Mucosa of rectum (tissue), 2 donors: ENCODE results near the gene ADCY5.

Experiments
- H3K27ac ChIP-seq, 2 donors: one replicate each; pipeline ENCODE4 v1.7.0; 2013; ENCODE audit warnings: inconsistent platforms in 2 of 2, low read depth in 2 of 2, low read length in 2 of 2
- H3K27me3 ChIP-seq, 2 donors: one replicate each; pipeline ENCODE4 v1.7.0; 2013; ENCODE audit warnings: low read length in 2 of 2; ENCODE audit not compliant: control insufficient read depth in 2 of 2, insufficient read depth in 2 of 2
- H3K36me3 ChIP-seq, 2 donors: one replicate each; pipeline ENCODE4 v1.7.0; 2013; ENCODE audit warnings: low read length in 2 of 2; ENCODE audit not compliant: control insufficient read depth in 2 of 2, insufficient read depth in 2 of 2
- H3K4me1 ChIP-seq, 2 donors: one replicate each; pipeline ENCODE4 v1.7.0; 2013; ENCODE audit warnings: low read length in 2 of 2, mild to moderate bottlenecking in 1 of 2; ENCODE audit not compliant: control insufficient read depth in 2 of 2, insufficient read depth in 2 of 2
- H3K4me3 ChIP-seq, 2 donors: one replicate each; pipeline ENCODE4 v1.7.0; 2013; ENCODE audit warnings: low read length in 2 of 2
- H3K9ac ChIP-seq, 2 donors: one replicate each; pipeline ENCODE4 v1.7.0; 2013; ENCODE audit warnings: low read length in 2 of 2, low read depth in 1 of 2, mild to moderate bottlenecking in 1 of 2
- H3K9me3 ChIP-seq, 2 donors: one replicate each; pipeline ENCODE4 v1.7.0; 2013; ENCODE audit warnings: low read length in 2 of 2; ENCODE audit not compliant: control insufficient read depth in 2 of 2
- donor health status: healthy.
- donor health status: Normal muscosa, but diverticular disease.

The ADCY5 gene

DNA sequence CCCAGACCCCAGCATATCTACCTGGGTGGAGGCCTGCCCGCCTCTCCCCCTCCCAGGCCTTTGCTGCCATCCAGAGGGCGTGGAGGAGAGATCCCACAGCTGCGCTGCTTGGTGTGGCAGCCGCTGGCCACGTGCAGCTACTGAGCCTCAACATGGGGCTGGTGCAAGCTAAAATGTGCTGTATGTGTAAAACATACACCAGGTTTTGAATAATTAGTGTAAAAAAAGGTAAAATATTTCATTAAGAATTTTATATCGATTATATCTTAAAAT lies 151.3 kb downstream of the ADCY5 start:
- H3K4me1 ChIP-seq, result no peaks in the 10 kb centered on the region
- no peaks in the 10 kb centered on the region for H3K9me3 ChIP-seq
- H3K27ac ChIP-seq, result no peak overlapping the region
- no peak overlapping the region for H3K4me3 ChIP-seq
- H3K27me3 ChIP-seq, result no peaks in the 10 kb centered on the region
- no peaks in the 10 kb centered on the region for H3K36me3 ChIP-seq
- H3K9ac ChIP-seq, result no peak overlapping the region

DNA sequence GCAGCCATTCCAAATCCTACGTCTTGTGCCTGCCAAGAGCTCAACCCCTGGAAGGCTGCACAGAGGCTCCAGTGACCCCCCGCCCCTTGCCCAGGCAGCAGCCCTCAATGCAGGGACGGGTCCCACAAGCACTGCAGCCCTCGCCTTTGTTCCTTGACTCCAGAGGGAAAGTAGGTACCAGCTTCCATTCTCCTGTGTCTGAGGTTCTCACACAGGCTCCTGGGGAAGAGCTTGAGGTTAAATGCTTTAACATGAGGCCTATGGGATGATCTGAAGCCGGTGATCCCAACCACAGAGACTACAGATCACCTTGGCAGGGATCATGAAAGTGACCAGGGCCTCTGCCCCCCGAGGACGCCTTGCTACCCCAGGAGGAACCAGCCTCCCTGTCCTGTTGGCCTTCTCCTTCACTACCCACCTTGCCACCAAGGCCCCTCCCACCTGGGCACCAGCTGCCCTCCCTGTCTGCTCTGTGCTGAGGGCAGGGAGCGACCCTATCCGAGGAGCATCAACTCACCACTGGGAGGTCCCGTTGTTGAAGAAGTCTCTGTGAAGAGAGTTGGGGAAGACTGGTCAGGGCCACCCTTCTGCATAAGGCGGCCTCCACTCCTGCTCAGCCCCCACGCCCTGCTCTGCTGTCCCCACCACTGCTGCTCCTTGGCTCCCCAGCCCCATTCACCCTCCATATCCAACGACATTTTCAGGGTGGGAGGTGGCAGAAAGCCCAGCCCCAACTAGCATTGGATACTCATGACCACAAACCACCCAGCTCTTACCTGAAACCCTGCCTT lies 151.9 kb downstream of the ADCY5 start:
- Histone ChIP-seq H3K4me3 (no peak overlapping the region), H3K36me3 (no peaks in the 10 kb centered on the region), H3K9me3 (no peaks in the 10 kb centered on the region), H3K27me3 (no peaks in the 10 kb centered on the region), H3K27ac (no peak overlapping the region), H3K4me1 (no peaks in the 10 kb centered on the region), H3K9ac (no peak overlapping the region)

DNA sequence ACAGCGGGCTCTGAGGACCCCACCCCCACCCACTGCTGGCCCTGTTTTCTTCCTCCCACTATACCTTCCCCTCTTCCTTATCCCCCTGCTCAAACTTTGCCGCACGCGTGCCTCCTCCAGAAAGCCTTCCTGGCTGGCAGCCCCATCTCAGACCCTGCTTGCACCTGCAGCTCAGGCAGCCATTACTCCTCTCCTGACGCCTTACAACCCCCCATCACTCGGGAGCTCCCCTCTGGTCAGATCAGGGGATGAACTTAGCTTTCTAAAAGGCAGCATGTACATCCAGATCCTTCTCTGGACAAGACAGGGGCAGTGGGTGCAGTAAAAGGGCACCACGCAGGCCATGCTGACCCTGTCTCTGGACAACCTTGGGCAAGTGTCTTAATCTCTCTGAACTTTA lies 152.6 kb downstream of the ADCY5 start:
- no peaks in the 10 kb centered on the region for H3K27me3 ChIP-seq
- H3K36me3 ChIP-seq, result no peaks in the 10 kb centered on the region
- no peaks in the 10 kb centered on the region for H3K9me3 ChIP-seq
- no peak overlapping the region for H3K4me3 ChIP-seq
- no peak overlapping the region for H3K27ac ChIP-seq
- H3K4me1 ChIP-seq, result no peaks in the 10 kb centered on the region
- no peak overlapping the region for H3K9ac ChIP-seq

DNA sequence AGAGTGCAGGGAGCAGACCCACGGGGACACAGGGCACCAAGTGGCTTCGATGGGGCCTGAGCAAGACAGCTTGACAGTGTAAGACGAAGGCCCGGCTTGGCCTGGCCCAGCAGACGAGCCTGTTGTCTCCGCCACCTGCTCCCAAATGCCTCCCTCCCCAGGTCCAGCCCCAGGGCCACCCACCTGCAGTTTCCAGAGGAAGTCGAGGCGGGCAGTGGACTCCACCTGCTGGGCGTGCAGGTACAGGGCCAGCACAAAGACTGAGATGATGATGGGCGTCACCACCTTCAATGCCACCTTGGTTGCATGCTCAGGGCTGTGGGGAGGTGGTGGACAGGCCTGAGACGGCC lies 153.0 kb downstream of the ADCY5 start:
- no peaks in the 10 kb centered on the region for H3K9me3 ChIP-seq
- H3K27ac ChIP-seq, result no peak overlapping the region
- H3K4me1 ChIP-seq, result no peaks in the 10 kb centered on the region
- no peak overlapping the region for H3K4me3 ChIP-seq
- no peaks in the 10 kb centered on the region for H3K27me3 ChIP-seq
- H3K9ac ChIP-seq, result no peak overlapping the region
- no peaks in the 10 kb centered on the region for H3K36me3 ChIP-seq

DNA sequence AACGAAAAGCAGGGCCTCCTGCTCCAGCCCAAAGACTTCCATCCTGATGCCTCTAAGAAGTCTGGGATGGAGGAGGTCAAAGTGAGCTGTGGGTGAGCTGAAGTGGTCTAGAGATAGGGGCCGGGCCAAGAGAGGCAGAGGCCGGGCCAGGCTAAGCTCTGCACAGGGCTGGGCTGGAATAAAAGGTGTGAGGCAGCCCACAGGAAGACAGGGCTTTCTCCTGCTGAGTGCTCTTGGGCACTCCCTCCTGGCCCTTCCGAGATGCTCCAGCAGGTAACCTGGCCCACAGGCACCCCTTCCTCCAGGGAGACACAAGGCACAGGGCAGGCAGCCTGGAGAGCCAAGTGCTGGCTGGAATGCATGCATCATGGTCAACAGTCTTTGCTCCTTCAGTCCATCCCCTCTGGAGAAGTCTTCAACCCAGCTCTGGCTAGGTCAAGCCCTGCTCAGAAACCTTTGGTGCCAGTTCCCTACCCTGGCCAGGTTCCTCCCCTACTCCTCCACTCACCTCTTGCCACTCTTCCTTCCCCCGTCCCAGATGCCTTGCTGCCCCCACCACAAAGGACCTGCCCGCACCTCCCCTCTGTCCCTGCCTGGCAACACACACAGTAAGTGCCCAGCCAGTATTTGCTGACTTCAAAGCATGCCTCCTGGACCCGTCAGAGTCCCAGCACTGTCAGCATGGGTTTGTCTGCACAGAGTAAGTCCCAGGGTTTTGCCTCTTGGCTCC lies 153.6 kb downstream of the ADCY5 start:
- Histone ChIP-seq H3K36me3 (no peaks in the 10 kb centered on the region), H3K4me1 (no peaks in the 10 kb centered on the region), H3K9me3 (no peaks in the 10 kb centered on the region), H3K27ac (no peak overlapping the region), H3K27me3 (no peaks in the 10 kb centered on the region), H3K9ac (no peak overlapping the region), H3K4me3 (no peak overlapping the region)

DNA sequence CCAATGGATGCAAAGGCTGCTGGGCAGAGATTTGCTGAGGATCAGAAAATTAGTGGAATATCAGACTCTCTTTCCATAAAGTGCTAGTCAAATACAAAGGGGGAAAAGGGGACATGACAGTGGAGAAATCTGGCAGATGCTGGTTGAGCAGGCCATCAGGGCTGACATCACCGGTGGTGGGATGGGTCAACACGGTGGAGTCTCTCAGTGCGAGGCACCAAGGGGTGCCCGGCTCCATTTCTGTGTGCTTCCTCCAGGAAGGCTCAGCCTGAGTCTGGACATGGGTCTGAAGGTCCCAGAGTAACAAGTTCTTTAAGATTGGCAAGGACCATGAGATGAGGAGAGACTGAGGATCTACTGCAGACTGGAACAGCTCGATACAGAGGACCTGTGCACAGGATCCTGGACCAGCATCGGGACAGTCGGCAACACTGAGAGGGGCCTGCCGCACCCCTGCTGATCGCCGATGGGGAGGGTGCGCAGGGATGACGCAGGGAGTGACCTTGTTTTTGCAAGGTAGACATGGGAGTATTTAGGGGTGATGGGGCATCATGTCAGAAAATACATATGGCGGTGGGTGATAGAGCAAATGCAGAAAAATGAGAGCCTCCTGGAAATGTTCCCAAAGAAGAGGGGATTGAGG lies 154.5 kb downstream of the ADCY5 start:
- Histone ChIP-seq H3K27me3 (no peaks in the 10 kb centered on the region), H3K9ac (no peak overlapping the region), H3K36me3 (peaks cover 0 to 3% of the 10 kb centered on the region in 2 donors), H3K27ac (no peak overlapping the region), H3K4me3 (no peak overlapping the region), H3K9me3 (no peaks in the 10 kb centered on the region), H3K4me1 (no peaks in the 10 kb centered on the region)

DNA sequence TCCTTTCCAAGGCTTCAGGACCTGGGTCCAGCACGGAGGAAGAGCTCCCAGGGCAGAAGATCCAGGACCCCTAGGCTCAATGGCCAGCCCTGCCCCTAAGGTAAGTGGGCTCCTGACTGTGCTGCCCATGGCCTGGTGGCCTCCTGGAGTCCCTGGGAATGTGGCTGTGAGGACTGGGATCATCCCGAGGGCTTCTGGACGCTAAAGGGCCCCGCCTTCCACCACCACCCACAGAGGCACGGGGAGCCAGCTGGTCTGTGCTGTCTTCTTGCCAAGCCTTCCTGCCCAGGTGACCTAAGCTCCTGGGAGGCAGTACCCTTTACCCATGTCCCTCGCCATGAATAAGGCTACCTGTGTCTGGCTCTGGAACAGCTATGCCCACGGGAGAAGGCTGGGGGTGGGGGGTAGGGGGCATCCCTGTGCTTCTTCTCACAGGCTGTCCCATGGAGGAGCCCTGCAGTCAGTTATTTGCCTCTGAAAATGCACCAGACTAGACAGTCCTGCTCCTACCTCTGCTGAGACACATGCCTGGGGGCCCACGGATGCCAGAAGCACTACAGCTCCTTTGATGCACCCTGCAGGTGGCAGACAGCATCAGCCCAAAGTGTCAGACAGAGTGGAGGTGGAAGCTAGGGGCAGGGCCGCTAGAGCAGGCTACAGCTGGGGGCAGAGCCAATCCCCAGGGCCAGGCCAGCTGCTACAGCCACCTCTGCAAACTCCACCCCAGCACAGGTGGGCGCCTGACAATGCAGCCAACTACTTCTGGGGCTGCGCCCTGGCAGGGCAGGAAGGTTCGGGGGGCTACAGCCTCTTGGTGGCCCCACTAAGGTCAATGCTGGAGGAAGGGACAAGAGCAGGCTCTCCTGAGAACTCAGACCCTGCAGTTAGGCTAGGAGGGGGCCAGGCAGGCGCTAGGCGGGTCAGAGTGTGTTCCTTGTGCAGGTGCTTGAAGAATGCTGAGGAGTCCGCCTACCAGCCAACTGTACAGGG lies 156.3 kb downstream of the ADCY5 start:
- H3K9me3 ChIP-seq, result no peaks in the 10 kb centered on the region
- peaks cover 0 to 3% of the 10 kb centered on the region in 2 donors for H3K36me3 ChIP-seq
- H3K4me1 ChIP-seq, result no peaks in the 10 kb centered on the region
- no peak overlapping the region for H3K4me3 ChIP-seq
- H3K27me3 ChIP-seq, result no peaks in the 10 kb centered on the region
- no peak overlapping the region for H3K9ac ChIP-seq
- H3K27ac ChIP-seq, result no peak overlapping the region

DNA sequence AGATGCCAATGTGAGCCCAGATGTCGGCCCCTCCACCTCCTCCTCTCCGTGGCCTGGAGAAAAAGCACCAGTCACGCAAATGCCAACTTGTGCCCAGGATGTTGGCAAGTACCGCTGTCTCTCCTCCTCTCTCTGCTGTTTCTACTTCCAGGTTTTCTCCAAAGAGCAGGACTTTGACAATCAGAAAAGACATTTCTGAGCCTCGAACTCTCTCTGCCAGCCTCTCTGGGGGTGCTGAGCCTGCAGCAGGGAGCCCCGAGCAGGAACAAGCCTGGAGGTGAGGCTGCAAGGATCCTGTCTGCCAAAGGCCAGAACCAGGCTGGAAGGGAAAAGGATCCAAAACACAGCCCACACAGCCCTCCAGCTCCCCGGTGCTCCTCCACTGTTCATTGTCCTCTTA lies 157.5 kb downstream of the ADCY5 start:
- no peak overlapping the region for H3K27ac ChIP-seq
- H3K4me1 ChIP-seq, result no peaks in the 10 kb centered on the region
- H3K4me3 ChIP-seq, result no peak overlapping the region
- no peaks in the 10 kb centered on the region for H3K27me3 ChIP-seq
- H3K9ac ChIP-seq, result no peak overlapping the region
- no peaks in the 10 kb centered on the region for H3K9me3 ChIP-seq
- H3K36me3 ChIP-seq, result peaks cover 0 to 3% of the 10 kb centered on the region in 2 donors

DNA sequence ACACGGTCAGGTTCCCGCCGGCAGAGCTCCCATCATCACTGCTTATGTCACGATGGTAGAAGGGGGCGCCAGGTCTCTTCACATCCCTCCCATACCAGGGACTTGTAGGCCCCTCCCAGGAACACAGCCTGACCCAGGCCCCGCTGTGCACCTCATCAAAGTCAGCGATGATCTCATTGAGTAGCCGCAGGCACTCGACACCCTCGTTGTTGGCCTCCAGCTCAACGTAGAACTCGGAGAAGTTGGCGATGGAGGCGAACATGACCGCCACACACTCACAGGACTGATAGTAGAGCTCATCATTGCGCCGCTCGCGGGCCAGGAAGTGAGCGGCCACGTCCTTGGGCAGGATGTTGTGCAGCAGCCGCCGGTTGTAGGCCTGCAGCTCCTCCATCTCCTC lies 157.9 kb downstream of the ADCY5 start:
- no peaks in the 10 kb centered on the region for H3K9me3 ChIP-seq
- peaks cover 0 to 3% of the 10 kb centered on the region in 2 donors for H3K36me3 ChIP-seq
- H3K27me3 ChIP-seq, result no peaks in the 10 kb centered on the region
- no peak overlapping the region for H3K4me3 ChIP-seq
- no peaks in the 10 kb centered on the region for H3K4me1 ChIP-seq
- H3K9ac ChIP-seq, result no peak overlapping the region
- H3K27ac ChIP-seq, result no peak overlapping the region
